Muscle of back (tissue), 11 donors: ENCODE data around the gene RPL22. TPM values are rescaled to one million over a fixed set of nuclear protein-coding genes. Genes with fewer than 3 reads are reported as not detected.

ENCODE experiments used
- DNase-seq, 3 donors: peaks; one replicate each; pipeline versions ENCODE4 v3.0.0 to v3.0.0-alpha.2; 2013
- polyA plus RNA-seq, 10 donors: library from polyadenylated mRNA; unstranded; fragments of 120-200 nt; gene quantifications; one replicate each; pipeline ENCODE4 v1.2.1, GENCODE V29; 2013; ENCODE audit not compliant: insufficient read length in 10 of 10

Gene RPL22
- polyA plus RNA-seq, 10 donors, result 567 to 780 (median 631) TPM

- no peak for DNase-seq
Observed at GRCh38 chr1:6136516-6137220, 62.7 kb downstream of the RPL22 start.

Other genes with a start within 250 kb of the RPL22 start
- 1 to 10 TPM; 2.9 to 6.4 (median 3.6) TPM for gene NPHP4, start 207.2 kb downstream of the RPL22 start, polyA plus RNA-seq
- gene KCNAB2, start 153.7 kb downstream of the RPL22 start, polyA plus RNA-seq, result 1 to 10 TPM; 3.7 to 9.0 (median 5.7) TPM
- gene CHD5, start 19.3 kb downstream of the RPL22 start, polyA plus RNA-seq, result under 1 TPM; 0.04 to 0.40 (median 0.21) TPM
- gene RNF207, start 6.5 kb upstream of the RPL22 start, polyA plus RNA-seq, result 10 to 100 TPM; 11.5 to 37.2 (median 15.0) TPM
- gene ICMT, start 36.4 kb upstream of the RPL22 start, polyA plus RNA-seq, result 10 to 100 TPM; 35.9 to 51.9 (median 42.9) TPM
- not detected for gene HES3, start 44.6 kb upstream of the RPL22 start, polyA plus RNA-seq
- 10 to 100 TPM in 9 of 10 donors, 1 to 10 TPM in 1; 9.5 to 26.1 (median 14.6) TPM for gene GPR153, start 61.5 kb upstream of the RPL22 start, polyA plus RNA-seq
- gene ACOT7, start 194.2 kb upstream of the RPL22 start, polyA plus RNA-seq, result 10 to 100 TPM; 14.1 to 25.9 (median 17.0) TPM
- 1 to 10 TPM in 2 of 10 donors, under 1 TPM in 2, not detected in 6; 0.31 to 2.3 (median 0.92) TPM for gene HES2, start 220.3 kb upstream of the RPL22 start, polyA plus RNA-seq
- 1 to 10 TPM in 7 of 10 donors, under 1 TPM in 3; 0.35 to 5.0 (median 1.3) TPM for gene ESPN, start 225.2 kb upstream of the RPL22 start, polyA plus RNA-seq